ENCODE data around the gene JMJD1C. TPM values are rescaled to one million over a fixed set of nuclear protein-coding genes. Genes with fewer than 3 reads are reported as not detected.
"Not testable (repeated sequence)": the region's sequence is repeated elsewhere in the genome, so short reads cannot be mapped to it uniquely, and the experiment has no call there.

Gene JMJD1C, protein sequence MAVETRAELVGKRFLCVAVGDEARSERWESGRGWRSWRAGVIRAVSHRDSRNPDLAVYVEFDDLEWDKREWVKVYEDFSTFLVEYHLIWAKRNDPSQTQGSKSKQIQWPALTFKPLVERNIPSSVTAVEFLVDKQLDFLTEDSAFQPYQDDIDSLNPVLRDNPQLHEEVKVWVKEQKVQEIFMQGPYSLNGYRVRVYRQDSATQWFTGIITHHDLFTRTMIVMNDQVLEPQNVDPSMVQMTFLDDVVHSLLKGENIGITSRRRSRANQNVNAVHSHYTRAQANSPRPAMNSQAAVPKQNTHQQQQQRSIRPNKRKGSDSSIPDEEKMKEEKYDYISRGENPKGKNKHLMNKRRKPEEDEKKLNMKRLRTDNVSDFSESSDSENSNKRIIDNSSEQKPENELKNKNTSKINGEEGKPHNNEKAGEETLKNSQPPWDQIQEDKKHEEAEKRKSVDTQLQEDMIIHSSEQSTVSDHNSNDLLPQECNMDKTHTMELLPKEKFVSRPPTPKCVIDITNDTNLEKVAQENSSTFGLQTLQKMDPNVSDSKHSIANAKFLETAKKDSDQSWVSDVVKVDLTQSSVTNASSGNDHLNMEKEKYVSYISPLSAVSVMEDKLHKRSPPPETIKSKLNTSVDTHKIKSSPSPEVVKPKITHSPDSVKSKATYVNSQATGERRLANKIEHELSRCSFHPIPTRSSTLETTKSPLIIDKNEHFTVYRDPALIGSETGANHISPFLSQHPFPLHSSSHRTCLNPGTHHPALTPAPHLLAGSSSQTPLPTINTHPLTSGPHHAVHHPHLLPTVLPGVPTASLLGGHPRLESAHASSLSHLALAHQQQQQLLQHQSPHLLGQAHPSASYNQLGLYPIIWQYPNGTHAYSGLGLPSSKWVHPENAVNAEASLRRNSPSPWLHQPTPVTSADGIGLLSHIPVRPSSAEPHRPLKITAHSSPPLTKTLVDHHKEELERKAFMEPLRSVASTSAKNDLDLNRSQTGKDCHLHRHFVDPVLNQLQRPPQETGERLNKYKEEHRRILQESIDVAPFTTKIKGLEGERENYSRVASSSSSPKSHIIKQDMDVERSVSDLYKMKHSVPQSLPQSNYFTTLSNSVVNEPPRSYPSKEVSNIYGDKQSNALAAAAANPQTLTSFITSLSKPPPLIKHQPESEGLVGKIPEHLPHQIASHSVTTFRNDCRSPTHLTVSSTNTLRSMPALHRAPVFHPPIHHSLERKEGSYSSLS (N-terminal part only)
- 145 and 181 TPM in 2 replicates for total RNA-seq
- 19.1 TPM for polyA plus RNA-seq (2012)

DNA sequence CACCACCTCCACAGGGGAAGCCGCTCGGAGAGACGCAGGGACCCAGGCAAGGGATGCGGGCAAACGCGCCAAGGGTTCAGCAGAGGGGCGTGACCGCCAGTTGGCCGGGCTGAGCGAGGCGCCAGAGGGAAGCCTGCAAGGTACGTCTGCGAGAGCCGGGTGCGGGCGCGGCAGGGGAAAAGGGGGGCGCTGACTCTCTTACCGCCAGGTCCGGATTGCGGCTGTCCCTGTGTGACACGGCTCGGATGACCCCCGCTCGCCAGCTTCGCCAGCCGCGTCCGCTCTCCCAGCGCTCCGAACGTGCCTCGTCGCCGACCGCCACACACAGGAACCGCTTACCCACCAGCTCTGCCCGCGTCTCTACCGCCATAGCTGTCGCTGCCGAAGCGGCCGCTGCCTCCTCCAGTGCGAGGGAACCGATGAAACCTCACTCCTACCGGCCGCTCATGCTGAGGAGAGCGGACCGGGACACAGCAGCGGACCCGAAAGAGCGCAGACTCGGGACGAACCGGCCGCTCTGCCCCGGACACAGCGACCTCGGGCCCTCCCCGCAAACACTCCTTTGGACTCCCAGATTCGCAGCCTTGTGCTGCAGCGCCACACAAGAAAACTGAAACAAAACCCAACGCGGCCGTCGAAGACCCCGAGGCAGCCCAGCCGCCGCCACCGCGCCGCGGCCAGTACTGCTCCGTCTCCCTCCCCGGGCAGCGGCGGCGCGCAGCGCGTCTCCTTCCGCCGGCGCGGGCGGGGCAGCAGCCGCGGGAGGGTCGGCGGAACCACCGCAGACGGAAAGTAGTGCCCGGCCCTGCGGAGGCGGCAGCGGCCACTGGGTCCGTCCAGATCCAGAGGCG is at the start of gene JMJD1C:
Gene JMJD1C, minus strand, starts transcription at position 685 of the 851 bp plus-strand sequence. Its CDS starts 315 bp downstream, at position 370.
- peak; percentile 82 for DNase-seq (ENCODE audit: low read depth)

DNA sequence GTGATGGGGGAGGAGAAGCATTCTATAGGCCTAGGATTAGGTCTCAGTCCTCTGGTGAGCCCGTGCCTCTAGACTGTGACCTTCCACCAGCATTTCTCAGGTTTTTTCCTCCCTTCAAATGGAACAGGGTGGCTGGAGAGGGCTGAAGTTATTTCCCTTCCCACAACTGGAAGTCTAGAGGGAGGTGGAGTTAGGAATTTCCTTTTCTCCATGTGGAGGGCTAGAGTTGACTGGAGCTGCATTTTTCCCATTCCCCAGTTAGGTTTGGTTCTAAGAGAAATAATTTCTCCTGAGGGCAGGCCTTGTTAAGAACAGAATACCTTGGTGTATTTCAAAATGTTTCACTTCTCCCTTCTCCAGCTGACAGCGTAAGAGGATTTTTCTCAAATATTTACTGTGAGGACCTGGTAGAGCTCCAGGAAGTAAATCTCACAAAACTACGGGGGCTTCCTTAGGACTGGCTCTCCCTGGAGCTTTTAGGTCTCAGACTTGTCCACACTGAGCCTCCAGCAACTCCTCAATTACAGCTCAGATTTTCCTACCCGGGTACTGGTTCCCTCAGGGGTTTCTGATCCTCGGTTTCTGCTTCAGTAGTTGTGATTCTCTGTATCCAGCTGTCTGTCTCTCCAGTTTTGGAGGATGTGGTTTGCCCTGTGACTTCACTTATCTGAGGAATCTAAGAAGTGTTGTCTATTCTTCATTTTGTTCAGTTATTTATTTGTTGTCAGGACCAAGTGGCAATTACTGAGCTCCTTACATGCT is 49.4 kb upstream of the JMJD1C start:
- DNase-seq (ENCODE audit: low read depth), result peak; percentile 75

DNA sequence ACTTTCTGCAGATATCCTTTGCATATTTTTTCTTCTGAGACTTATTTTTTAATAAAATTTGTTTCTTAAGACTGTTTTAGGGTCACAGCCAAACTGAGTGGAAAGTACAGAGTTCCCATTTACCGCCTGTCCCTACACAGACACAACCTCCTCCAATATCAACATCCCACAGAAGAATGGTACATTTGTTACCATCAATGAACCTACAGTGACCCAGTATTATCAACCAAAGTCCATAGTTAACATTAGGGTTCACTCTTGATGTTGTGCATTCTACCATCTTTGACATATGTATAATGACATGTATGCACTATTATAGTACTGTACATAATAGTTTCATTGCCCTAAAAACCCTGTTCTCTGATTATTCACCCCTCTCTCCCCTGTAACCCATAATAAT is 40.8 kb upstream of the JMJD1C start:
- no peak for DNase-seq (ENCODE audit: low read depth)

DNA sequence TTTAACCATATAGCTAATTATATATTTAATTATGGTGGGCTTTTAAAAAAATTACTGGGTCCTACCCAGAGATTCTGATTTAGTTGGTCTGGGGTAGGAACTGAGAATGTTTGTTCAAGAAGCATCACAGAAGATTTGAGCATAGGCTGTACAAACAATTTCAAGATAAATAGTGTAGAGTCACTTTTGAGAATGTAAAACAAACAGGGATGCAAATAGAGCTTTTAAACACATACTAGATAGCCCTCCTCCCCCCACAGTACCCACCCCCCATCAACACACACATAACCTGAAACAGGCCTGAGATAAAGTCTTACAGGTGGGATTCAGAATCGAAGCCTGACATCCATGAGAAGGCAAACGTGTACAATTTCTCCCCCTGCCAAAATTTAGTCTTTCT is 39.8 kb upstream of the JMJD1C start:
- DNase-seq (ENCODE audit: low read depth), result no peak

DNA sequence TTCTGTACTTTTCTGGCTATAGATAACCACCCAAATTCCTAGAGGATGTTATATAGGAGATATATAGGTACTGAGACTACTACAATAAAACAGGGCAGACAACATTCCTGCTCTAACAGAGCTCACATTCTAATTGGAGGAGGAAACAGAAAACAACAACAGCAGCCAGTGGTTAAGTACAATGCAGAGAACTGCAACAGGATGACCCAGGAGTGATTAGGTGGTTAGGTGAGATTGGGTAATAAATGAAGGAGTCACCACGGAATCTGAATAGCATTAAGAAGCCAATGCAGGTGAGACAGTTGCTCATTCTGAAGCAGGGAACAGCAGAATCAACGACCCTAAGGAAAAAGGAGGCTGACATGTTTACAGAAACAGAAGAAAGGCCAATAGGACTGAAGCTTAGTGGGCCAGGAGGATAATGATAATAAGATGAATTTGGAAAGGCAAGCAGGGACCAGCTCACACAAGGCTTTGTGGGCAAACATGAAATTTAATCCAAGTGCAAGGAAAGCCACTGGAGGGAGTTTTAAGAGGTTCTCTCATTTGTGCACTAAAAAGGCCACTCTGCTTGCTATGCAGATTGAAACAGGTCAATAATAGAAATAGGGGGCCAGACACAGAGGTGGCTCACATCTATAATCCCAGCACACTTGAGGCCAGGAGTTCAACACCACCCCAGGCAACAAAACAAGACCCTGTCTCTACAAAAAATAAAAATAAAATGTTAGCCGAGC is 38.5 kb upstream of the JMJD1C start:
- DNase-seq (ENCODE audit: low read depth), result peak; percentile 47

DNA sequence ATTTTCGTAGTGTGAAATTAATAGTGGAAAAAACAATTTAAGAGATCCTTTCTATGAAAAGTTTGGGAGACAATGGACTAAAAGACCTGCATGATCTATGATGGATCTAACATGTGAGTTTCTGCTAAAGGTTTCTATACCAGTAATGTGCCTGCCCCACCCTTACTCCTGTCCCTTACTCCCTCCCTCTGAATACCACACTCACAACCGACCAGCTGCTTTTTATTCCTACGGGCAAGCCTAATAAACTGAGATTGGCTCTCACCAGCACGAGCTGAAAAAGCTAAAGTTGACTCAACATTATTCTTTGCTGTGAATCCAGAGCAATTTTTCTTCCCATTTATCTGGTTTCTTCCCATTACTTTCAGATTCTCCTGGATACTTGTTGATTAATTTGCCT is 37.6 kb upstream of the JMJD1C start:
- peak; percentile 28 for DNase-seq (ENCODE audit: low read depth)

DNA sequence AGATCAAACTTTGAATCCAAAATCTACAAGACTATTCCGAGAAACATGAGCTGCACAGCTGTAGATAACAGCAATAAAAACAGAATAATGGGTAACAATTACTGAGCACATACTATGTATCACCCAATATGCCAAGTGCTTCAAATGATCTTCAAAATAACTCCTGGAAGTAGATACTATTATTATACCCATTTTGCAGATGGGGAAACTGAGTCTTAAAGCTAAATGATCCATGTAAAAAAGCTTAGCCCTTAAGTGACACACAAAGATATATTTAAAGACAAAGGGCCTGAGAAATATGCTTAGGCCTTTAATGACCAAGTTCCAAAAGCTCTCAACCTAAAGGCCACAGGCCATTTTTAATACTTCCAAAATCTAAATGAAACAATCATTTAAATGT is 37.1 kb upstream of the JMJD1C start:
- DNase-seq (ENCODE audit: low read depth), result no peak

DNA sequence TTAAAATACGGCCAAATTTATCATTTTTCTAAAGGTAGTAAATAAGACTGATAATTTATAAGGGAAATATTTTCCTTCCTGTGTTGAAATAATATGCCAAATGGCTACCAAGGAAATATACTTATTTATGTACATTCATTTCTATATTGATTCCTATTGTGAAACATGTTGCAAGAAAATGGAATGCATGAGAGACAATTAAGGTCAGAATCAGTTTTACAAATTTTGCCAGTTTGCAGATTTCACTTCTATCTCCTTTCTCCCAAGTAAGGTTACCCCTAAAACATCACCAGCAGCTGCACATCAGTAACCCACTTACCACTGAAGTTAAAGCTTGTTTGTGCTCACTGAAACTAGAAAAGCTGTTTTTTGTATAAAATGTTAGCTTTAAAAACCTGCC is 36.2 kb upstream of the JMJD1C start:
- DNase-seq (ENCODE audit: low read depth), result no peak

DNA sequence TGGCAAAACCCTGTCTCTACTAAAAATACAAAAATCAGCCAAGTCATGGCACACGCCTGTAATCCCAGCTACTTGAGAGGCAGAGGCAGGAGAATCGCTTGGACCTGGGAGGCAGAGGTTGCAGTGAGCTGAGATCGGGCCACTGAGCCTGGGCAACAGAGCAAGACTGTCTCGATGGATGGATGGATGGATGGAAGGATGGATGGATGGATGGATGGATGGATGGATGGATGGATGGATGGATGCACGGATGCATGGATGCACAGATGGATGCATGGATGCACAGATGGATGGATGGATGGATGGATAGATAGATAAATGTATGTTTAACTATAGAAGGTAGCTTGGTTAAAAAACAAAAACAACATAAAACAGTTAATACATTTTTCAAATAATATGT is 34.8 kb upstream of the JMJD1C start:
- not testable (repeated sequence) for DNase-seq (ENCODE audit: low read depth)

DNA sequence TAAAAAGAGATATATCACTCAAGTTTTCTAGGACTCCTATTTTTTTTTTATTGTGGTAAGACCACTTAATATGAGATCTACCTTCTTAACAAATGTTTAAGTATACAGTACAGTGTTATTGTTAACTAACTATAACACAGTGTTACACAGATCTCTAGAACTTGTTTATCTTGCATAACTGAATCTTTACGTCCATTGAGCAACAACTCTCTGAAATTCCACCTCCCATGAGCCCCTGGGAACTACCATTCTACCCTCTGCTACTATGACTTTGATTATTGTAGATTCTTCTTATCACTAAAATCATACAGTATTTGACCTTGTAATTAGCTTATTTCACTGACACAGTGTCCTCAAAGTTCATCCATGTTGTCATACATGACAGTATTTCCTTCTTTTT is 32.9 kb upstream of the JMJD1C start:
- DNase-seq (ENCODE audit: low read depth), result no peak

DNA sequence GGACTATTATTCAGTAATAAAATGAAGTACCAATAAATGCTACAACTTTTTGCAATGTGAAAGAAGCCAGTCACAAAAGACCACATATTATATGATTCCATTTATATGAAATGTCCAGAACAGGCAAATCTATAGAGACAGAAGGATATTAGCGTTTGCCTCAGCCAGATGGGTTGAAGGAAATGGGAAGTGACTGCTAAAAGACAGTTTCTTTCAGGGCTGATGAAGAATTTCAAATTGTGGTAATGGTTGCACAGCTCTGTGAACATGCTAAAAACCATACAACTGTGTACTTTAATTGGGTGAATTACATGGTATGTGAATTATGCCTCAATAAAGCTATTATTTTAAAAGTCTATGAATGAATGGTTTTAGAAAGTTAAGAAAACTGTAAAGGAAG is 31.5 kb upstream of the JMJD1C start:
- DNase-seq (ENCODE audit: low read depth), result no peak

DNA sequence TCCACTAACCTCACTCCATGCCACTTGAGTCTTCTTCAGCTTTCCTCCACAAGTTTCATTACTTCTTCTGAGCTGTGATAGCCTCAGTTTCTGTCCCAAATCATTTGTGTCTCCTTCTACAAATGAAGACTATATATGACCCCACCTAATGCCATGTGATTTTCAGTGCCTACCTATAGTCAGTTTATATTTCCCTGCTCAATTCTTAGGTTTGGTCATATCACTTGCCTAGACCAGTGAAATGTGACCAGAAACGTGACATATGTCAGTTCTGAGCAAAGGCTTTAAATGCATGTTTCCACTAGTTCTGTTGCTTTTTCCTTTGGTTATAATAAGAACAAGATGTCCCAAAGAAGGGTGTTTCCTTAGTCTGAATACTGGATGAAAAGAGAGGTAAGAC is 30.8 kb upstream of the JMJD1C start:
- DNase-seq (ENCODE audit: low read depth), result no peak

DNA sequence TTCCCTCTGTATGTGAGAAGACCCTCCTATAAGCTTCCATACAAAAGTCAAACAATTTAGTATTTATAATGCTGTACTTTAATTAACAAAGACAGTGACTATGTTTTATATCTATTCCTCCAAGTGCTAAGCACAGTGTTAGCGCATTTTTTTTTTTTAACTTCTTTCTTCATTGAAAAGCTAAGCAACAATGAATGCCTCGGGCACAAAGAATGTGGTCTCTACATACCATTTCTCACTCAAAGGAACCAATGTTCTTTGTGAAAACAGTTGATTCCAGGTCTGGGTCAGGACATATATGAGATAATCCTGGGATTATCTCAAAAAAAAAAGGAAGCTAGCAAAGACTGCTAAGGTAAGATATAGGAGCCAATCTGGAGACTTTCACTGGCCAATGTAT is 29.2 kb upstream of the JMJD1C start:
- no peak for DNase-seq (ENCODE audit: low read depth)

DNA sequence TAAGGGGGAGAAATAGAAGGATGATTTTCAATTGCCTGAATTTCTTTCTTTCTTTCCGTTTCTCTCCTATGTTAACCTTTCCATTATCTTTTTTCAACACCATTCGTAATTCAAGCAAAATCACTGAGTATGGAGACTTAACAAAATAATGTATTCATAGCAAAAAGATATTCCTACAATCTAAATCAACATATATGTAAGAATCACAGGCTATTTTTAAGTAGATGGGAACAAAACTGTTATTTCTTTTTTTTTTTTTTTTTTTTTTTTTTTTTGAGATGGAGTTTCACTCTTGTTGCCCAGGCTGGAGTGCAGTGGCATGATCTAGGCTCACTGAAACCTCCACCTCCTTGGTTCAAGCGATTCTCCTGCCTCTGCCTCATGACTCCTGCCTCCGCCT is 27.2 kb upstream of the JMJD1C start:
- DNase-seq (ENCODE audit: low read depth), result no peak

DNA sequence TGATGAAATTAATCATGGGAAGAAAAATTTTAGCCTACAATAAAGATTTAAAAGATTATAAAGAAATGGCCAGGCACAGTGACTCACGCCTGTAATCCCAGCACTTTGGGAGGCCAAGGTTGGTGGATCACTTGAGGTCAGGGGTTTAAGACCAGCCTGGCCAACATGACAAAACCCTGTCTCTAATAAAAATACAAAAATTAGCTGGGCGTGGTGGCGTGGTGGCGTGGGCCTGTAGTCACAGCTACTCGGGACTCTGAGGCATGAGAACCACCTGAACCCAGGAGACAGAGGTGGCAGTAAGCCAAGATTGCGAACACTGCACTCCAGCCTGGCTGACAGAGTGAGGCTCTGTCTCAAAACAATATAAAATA is 26.5 kb upstream of the JMJD1C start:
- not testable (repeated sequence) for DNase-seq (ENCODE audit: low read depth)

DNA sequence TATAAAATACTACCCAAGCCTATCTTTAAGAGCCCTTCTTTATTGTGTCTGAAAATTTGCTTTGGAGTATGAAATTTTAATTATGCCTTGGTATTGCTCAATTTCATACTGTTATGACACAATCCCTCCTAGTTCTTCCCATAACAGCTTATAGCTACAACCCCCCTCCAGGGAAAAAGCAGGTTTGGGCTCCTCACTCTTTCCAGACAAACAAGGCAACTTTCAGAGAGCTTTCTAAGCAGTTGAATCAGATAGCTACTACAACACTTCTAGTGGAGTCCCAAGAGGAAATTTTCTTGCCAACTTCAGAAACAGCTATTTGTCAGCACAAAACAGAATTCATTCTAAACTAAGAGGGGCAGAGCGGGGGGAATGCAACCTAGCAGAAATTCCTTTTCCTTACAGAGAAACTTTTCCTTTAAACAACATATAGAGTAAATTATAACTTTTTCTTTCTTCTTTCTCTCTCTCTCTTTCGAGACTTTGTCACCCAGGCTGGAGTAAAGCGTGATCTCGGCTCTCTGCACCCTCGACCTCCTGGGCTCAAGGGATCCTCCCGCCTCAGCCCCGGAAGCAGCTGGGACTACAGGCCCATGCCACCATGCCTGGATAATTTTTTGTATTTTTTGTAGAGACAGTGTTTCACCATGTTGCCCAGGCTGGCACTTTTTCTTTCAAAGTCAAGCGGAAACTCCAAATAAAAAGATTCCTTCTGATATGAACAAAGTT is 26.0 kb upstream of the JMJD1C start:
- peak; percentile 72 for DNase-seq (ENCODE audit: low read depth)

DNA sequence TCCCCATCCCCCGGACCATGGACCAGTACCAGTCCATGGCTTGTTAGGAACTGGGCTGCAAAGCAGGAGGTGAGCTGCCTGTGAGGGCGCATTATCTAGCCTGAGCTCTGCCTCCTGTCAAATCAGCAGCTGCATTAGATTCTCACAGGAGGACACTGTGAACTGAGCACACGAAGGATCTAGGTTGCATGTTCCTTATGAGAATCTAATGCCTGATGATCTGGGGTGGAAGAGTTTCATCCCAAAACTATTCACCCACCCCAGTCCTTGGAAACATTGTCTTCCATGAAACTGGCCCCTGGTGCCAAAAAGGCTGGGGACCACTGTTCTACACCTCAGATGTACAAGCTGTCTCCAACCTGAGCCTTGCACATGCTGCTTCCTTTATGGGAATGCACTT is 24.1 kb upstream of the JMJD1C start:
- no peak for DNase-seq (ENCODE audit: low read depth)

DNA sequence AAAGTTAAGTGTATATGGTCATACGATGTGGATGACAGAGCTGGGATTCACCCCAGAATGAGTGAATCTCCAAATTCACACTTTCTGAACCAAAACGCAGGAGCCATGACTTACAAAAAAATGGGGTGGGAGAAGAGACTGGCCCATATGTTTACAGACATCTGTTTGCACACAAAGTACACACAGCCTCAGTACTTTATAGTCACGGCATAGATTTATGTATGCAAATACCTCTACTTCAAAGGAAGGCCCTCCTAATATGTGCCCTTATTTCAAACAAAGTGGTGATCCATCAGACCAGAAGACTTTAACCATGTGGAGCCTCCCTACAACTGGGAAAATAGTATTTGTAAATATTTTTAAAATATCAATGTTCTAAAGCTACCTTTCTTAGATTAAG is 22.2 kb upstream of the JMJD1C start:
- no peak for DNase-seq (ENCODE audit: low read depth)

DNA sequence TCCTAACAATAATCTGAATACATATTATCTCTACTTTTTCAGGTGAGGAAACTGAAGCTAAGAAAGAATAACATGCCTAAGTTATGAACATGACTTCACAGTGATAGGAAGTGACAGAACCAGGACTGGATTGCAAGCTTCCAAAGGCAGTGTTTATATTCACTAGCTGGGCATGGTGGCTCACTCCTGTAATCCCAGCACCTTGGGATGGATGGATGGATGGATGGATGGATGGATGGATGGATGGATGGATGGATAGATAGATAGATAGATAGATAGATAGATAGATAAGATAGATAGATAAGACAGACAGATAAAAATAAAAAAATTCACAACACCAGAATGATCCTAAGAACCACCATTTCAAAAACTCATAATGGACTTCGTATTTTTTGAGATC is 18.2 kb upstream of the JMJD1C start:
- DNase-seq (ENCODE audit: low read depth), result no peak
